HepG2 (cell line): ENCODE data around the gene ALLC. TPM values are rescaled to one million over a fixed set of nuclear protein-coding genes. Genes with fewer than 3 reads are reported as not detected.

Source experiments
- ATAC-seq: fragments of 200-7000 bp; cut with Tn5 transposase; 3 replicates; pipeline ENCODE4 v1.9.1; 2020; ENCODE audit warnings: mild to moderate bottlenecking, moderate library complexity
- BruUV-seq: library from RNA; stranded (reverse); fragments of 400-500 nt; replicated peaks from 2 replicates; lab custom pipeline; 2021; lab: Mats Ljungman, UMichigan
- CTCF ChIA-PET: fragments of 300-600 bp; formaldehyde crosslinking; extraction: SDS; loops from one replicate; lab custom pipeline; 2021; ENCODE audit warnings: low total read pairs, inconsistent platforms, low intra/inter-chr PET ratio; lab: Yijun Ruan, JAX
- POLR2A ChIA-PET: fragments of 350-600 bp; sonication (Branson Sonifier 250); formaldehyde crosslinking; loops from one replicate; lab custom pipeline; 2020; ENCODE audit warnings: antibody characterized with exemption, inconsistent platforms; lab: Yijun Ruan, JAX
- DNase-seq: peaks from one replicate; pipeline ENCODE4 v3.0.0-alpha.2; 2015; ENCODE audit warnings: low spot score
- FAIRE-seq: peaks from 3 replicates; lab custom pipeline; 2011; peaks lifted over from hg19 to GRCh38; lab: Jason Lieb, UNC
- H2AFZ ChIP-seq: one replicate; pipeline ENCODE4 v1.6.1; 2011; ENCODE audit warnings: low read length, inconsistent platforms
- H3K27ac ChIP-seq: fragments of 300-600 bp; 3 replicates; pipeline ENCODE4 v1.8.0; 2011; ENCODE audit warnings: mixed run types, mild to moderate bottlenecking, mixed read lengths, low read length, inconsistent platforms; ENCODE audit not compliant: insufficient read depth; ENCODE audit errors: extremely low read length
- H3K27me3 ChIP-seq, 2 experiments: fragments of 200-600 bp in 1 of 2; 2 replicates in 1 of 2; 3 replicates in 1 of 2; pipeline versions ENCODE4 v1.6.0 to v1.8.0; 2011; ENCODE audit warnings: low read length in 2 of 2, mild to moderate bottlenecking in 2 of 2, moderate library complexity in 2 of 2, inconsistent platforms in 1 of 2; ENCODE audit not compliant: insufficient read depth in 2 of 2, control insufficient read depth in 1 of 2
- H3K36me3 ChIP-seq, 2 experiments: fragments of 200-600 bp in 1 of 2; replicated peaks in 1 of 2; 2 replicates in 1 of 2; 3 replicates in 1 of 2; pipeline versions ENCODE4 v1.5.1 to v1.8.0; 2011; ENCODE audit warnings: low read length in 2 of 2, inconsistent platforms in 1 of 2; ENCODE audit not compliant: insufficient read depth in 2 of 2, control insufficient read depth in 1 of 2
- H3K4me1 ChIP-seq: 2 replicates; pipeline ENCODE4 v1.5.1; 2012; ENCODE audit warnings: low read length, inconsistent platforms; ENCODE audit not compliant: insufficient read depth
- H3K4me2 ChIP-seq: 2 replicates; pipeline ENCODE4 v1.6.0; 2011; ENCODE audit warnings: low read depth, low read length, inconsistent platforms
- H3K4me3 ChIP-seq, 3 experiments: fragments of 200-600 bp in 1 of 3; sonication (generic), shearing (Covaris generic) in 1 of 3; replicated peaks in 1 of 3; 2 replicates each; pipeline ENCODE4 v1.5.1; 2011 to 2016; ENCODE audit warnings: low read length in 3 of 3, inconsistent platforms in 2 of 3, low read depth in 2 of 3, mild to moderate bottlenecking in 2 of 3, control low read depth in 1 of 3, mixed read lengths in 1 of 3; ENCODE audit not compliant: insufficient read depth in 1 of 3
- H3K79me2 ChIP-seq: one replicate; pipeline ENCODE4 v1.6.1; 2011; ENCODE audit warnings: low read length, inconsistent platforms; ENCODE audit not compliant: insufficient read depth
- H3K9ac ChIP-seq: 2 replicates; pipeline ENCODE4 v1.6.0; 2011; ENCODE audit warnings: mild to moderate bottlenecking, low read depth, low read length, inconsistent platforms; ENCODE audit not compliant: insufficient read depth
- H3K9me3 ChIP-seq: 2 replicates; pipeline ENCODE4 v1.5.1; 2012; ENCODE audit warnings: mild to moderate bottlenecking, low read length
- H4K20me1 ChIP-seq: 2 replicates; pipeline ENCODE4 v1.6.0; 2011; ENCODE audit warnings: inconsistent platforms, mild to moderate bottlenecking, low read length, moderate library complexity; ENCODE audit not compliant: insufficient read depth
- AKAP8 ChIP-seq: sonication (generic); formaldehyde crosslinking; IDR thresholded peaks from 2 replicates; pipeline ENCODE4 v1.5.1; 2020; ENCODE audit warnings: mild to moderate bottlenecking, missing genetic modification reagents
- ASH2L ChIP-seq: fragments of 300-600, 200-600 bp; sonication (generic); IDR thresholded peaks from 2 replicates; pipeline ENCODE4 v1.7.0; 2017; ENCODE audit warnings: low read depth, mild to moderate bottlenecking, moderate library complexity, mixed read lengths, low read length; ENCODE audit not compliant: insufficient read length
- BCLAF1 ChIP-seq: fragments of 450-650 bp; IDR thresholded peaks from 2 replicates; pipeline ENCODE4 v1.6.1; 2017; ENCODE audit warnings: mild to moderate bottlenecking
- CHD4 ChIP-seq: fragments of 200-600 bp; sonication (generic); IDR thresholded peaks from 2 replicates; pipeline ENCODE4 v1.7.0; 2017; ENCODE audit warnings: mild to moderate bottlenecking, low read length, borderline replicate concordance
- ELF1 ChIP-seq: sonication (generic); formaldehyde crosslinking; IDR thresholded peaks from 2 replicates; pipeline ENCODE4 v1.4.0; 2020; ENCODE audit warnings: missing genetic modification reagents
- FOXA3 ChIP-seq: IDR thresholded peaks from 2 replicates; pipeline ENCODE4 v1.6.1; 2016; ENCODE audit warnings: missing genetic modification reagents, missing compliant biosample characterization
- GZF1 ChIP-seq: sonication (generic); formaldehyde crosslinking; IDR thresholded peaks from 2 replicates; pipeline ENCODE4 v1.5.1; 2020; ENCODE audit warnings: mild to moderate bottlenecking, missing genetic modification reagents
- ZFP62 ChIP-seq: sonication (generic); formaldehyde crosslinking; IDR thresholded peaks from 2 replicates; pipeline ENCODE4 v1.4.0; 2020; ENCODE audit warnings: missing genetic modification reagents
- ZHX1 ChIP-seq: sonication (generic); formaldehyde crosslinking; IDR thresholded peaks from 2 replicates; pipeline ENCODE4 v1.8.1; 2022; ENCODE audit warnings: low read depth, mild to moderate bottlenecking, missing genetic modification reagents
- ZKSCAN1 ChIP-seq: fragments of 150-350 bp; IDR thresholded peaks from 2 replicates; pipeline ENCODE4 v1.6.1; 2014; ENCODE audit warnings: low read length
- ZKSCAN8 ChIP-seq: IDR thresholded peaks from 2 replicates; pipeline ENCODE4 v1.6.1; 2016; ENCODE audit warnings: borderline replicate concordance, missing genetic modification reagents, missing compliant biosample characterization
- ZNF124 ChIP-seq: sonication (generic); formaldehyde crosslinking; IDR thresholded peaks from 2 replicates; pipeline ENCODE4 v1.4.0; 2020; ENCODE audit warnings: missing genetic modification reagents
- ZNF382 ChIP-seq: sonication (generic); formaldehyde crosslinking; IDR thresholded peaks from 2 replicates; pipeline ENCODE4 v1.5.0; 2020; ENCODE audit warnings: missing genetic modification reagents, mild to moderate bottlenecking, borderline replicate concordance
- ZNF501 ChIP-seq: sonication (generic); formaldehyde crosslinking; IDR thresholded peaks from 2 replicates; pipeline ENCODE4 v1.5.1; 2020; ENCODE audit warnings: mild to moderate bottlenecking, moderate library complexity, missing genetic modification reagents
- ZNF597 ChIP-seq: sonication (generic); formaldehyde crosslinking; IDR thresholded peaks from 2 replicates; pipeline ENCODE4 v1.5.0; 2020; ENCODE audit warnings: missing genetic modification reagents
- ZNF703 ChIP-seq: sonication (generic); formaldehyde crosslinking; IDR thresholded peaks from 2 replicates; pipeline ENCODE4 v1.5.1; 2020; ENCODE audit warnings: missing genetic modification reagents, mild to moderate bottlenecking, moderate library complexity, borderline replicate concordance
- WGBS: methylation state at CpG from one replicate; pipeline ENCODE4 v1.1.6; 2017; ENCODE audit warnings: low lambda C conversion rate; 5-methylcytosine and 5-hydroxymethylcytosine counted together
- in situ Hi-C: cut with HindIII; loops from 2 replicates; pipeline ENCODE4 v1.10.0; 2017; ENCODE audit warnings: low pct_unique_long_range_greater_than_20kb; ENCODE audit not compliant: extremely low pct_ligation_motif_present
- intact Hi-C: fragments of 100-400 bp; cut with micrococcal nuclease; formaldehyde crosslinking; loops from one replicate; pipeline ENCODE4 v1.10.0; 2022; ENCODE audit not compliant: unreplicated experiment
- polyA plus RNA-seq, 8 experiments: library from polyadenylated mRNA; depleted of rRNA in 3 of 8; stranded (reverse) in 7 of 8; unstranded in 1 of 8; fragments of >200 nt; fragmentation: Illumina TruSeq in 4 of 8; extraction: Trizol in 4 of 8; gene quantifications; 2 replicates each; pipeline versions ENCODE4 v1.2.1 to v1.2.3, GENCODE V29; 2011 to 2016; ENCODE audit warnings: low read depth in 4 of 8, missing spikeins in 1 of 8, mixed read lengths in 1 of 8; ENCODE audit not compliant: insufficient read depth in 1 of 8
- total RNA-seq, 5 experiments: library from RNA; depleted of rRNA; stranded (reverse); fragments of >200 nt; fragmentation: Illumina TruSeq; extraction: Trizol; gene quantifications; 2 replicates each; pipeline ENCODE4 v1.2.3, GENCODE V29; 2016; ENCODE audit warnings: low read depth in 1 of 5

The ALLC gene
- total and polyA plus RNA-seq, 2 of the 13 experiments (the other 11 are each of a cell fraction or from before 2014, with no cell fraction given) = 0.08 to 0.11 TPM

GRCh38 chr2:3726511-3726910 lies 68.5 kb downstream of the ALLC start:
- Histone ChIP-seq H3K36me3 (no peaks in the 10 kb centered on the region), H3K27ac (no peak overlapping the region), H3K4me3 (no peak overlapping the region), H3K4me1 (no peaks in the 10 kb centered on the region), H3K9ac (no peak overlapping the region), H3K27me3 (peaks cover 6 to 79% of the 10 kb centered on the region in 2 experiments), H3K4me2 (no peak overlapping the region), H4K20me1 (no peaks in the 10 kb centered on the region), H2AFZ (no peak overlapping the region), H3K9me3 (no peaks in the 10 kb centered on the region), H3K79me2 (no peaks in the 10 kb centered on the region)
- no peak for FAIRE-seq
- no TSS peak for BruUV-seq
- ATAC-seq = no peak
- TF ChIP-seq ZKSCAN8 (CRISPR knock-in tag) (no peak), ZNF124 (no peak), CHD4 (no peak), ZFP62 (CRISPR knock-in tag) (no peak), FOXA3 (CRISPR knock-in tag) (no peak), ZNF501 (CRISPR knock-in tag) (no peak), ZHX1 (CRISPR knock-in tag) (no peak), ASH2L (no peak), ZKSCAN1 (no peak), ZNF382 (CRISPR knock-in tag) (no peak), ELF1 (no peak), AKAP8 (CRISPR knock-in tag) (no peak), ZNF703 (no peak), BCLAF1 (no peak), GZF1 (CRISPR knock-in tag) (no peak), ZNF597 (CRISPR knock-in tag) (no peak)
- in situ Hi-C loops = no loop called here
- 39% methylated on average over 10 of the region's 10 CpGs for WGBS
- intact Hi-C loops = no loop called here
- DNase-seq = no peak
- POLR2A ChIA-PET = no interaction called here
- CTCF ChIA-PET = interaction anchor here (2.4 kb wide), 1 partner anchor 78 kb away, joined by 17 read pairs; no protein-coding TSS in a partner anchor
